Thyroid gland (tissue), 4 donors: Measurements from ENCODE around the gene EHD4. TPM values are rescaled to one million over a fixed set of nuclear protein-coding genes. Genes with fewer than 3 reads are reported as not detected.
A peak's percentile ranks its signal among the peaks of the same experiment; 100 is the strongest.

ENCODE experiments used
- DNase-seq, 2 donors: peaks; one replicate each; pipeline ENCODE4 v3.0.0-alpha.2; 2019
- H3K27ac ChIP-seq, 3 donors: fragments of 200-600 bp; sonication (generic); 1 replicate in 2 of 3; 2 replicates in 1 of 3; pipeline ENCODE4 v1.5.1; 2016 to 2019; ENCODE audit warnings: mild to moderate bottlenecking in 1 of 3, moderate library complexity in 1 of 3
- H3K27me3 ChIP-seq: fragments of 200-600 bp; sonication (generic); one replicate; pipeline ENCODE4 v1.5.1; 2019
- H3K36me3 ChIP-seq, 2 donors: fragments of 200-600 bp; sonication (generic); one replicate each; pipeline ENCODE4 v1.5.1; 2016 to 2019
- H3K4me1 ChIP-seq, 2 donors: fragments of 200-600 bp; sonication (generic); one replicate each; pipeline ENCODE4 v1.5.1; 2017 to 2019
- H3K4me3 ChIP-seq, 3 donors: fragments of 200-600 bp; sonication (generic); replicated peaks in 1 of 3; 1 replicate in 2 of 3; 2 replicates in 1 of 3; pipeline ENCODE4 v1.5.1; 2016; ENCODE audit warnings: mild to moderate bottlenecking in 1 of 3
- H3K9me3 ChIP-seq: fragments of 200-600 bp; sonication (generic); one replicate; pipeline ENCODE4 v1.5.1; 2017
- CTCF ChIP-seq, 6 experiments: fragments of 200-600 bp in 3 of 6; fragments of 450-650 bp in 3 of 6; sonication (generic) in 3 of 6; IDR thresholded peaks; one replicate each; pipeline ENCODE4 v1.5.1; 2016 to 2019; ENCODE audit warnings: antibody characterized with exemption in 6 of 6, mild to moderate bottlenecking in 2 of 6, inconsistent platforms in 1 of 6, moderate library complexity in 1 of 6
- POLR2A ChIP-seq, 2 donors: fragments of 450-650 bp; IDR thresholded peaks; one replicate each; pipeline ENCODE4 v1.6.1; 2017; ENCODE audit warnings: antibody characterized with exemption in 2 of 2, mild to moderate bottlenecking in 2 of 2, moderate library complexity in 1 of 2
- WGBS, 2 donors: methylation state at CpG; one replicate each; pipeline ENCODE4 v1.1.5; 2017; 5-methylcytosine and 5-hydroxymethylcytosine counted together
- intact Hi-C: fragments of 100-400 bp; cut with DNase I; formaldehyde crosslinking; loops from one replicate; pipeline ENCODE4 v1.15.1; 2023
- total RNA-seq, 4 donors: library from RNA; depleted of rRNA; stranded (reverse); fragments of >200 nt; gene quantifications; one replicate each; pipeline ENCODE4 v1.2.3, GENCODE V29; 2016

The EHD4 gene
- total RNA-seq, 4 donors from 2014 or later, result 29.7 to 66.7 (median 37.9) TPM

- TF ChIP-seq CTCF (IDR thresholded peaks at IDR 0.05), result no peak
- TF ChIP-seq POLR2A (IDR thresholded peaks at IDR 0.05), result no peak
- peak overlapping the region; percentile 57 to 78 (median 78) for H3K27ac ChIP-seq
- H3K4me1 ChIP-seq, result peaks cover 18 to 44% of the 10 kb centered on the region in 2 donors
- no peaks in the 10 kb centered on the region for H3K27me3 ChIP-seq
- intact Hi-C loops, result no loop called here
- 39 to 57% methylated on average over 5 of the region's 5 CpGs for WGBS, 2 donors
- DNase-seq, result peak in 1 of 2 donors; percentile 29
- H3K9me3 ChIP-seq, result no peaks in the 10 kb centered on the region
- H3K36me3 ChIP-seq, result peaks cover 6 to 9% of the 10 kb centered on the region in 2 donors
- H3K4me3 ChIP-seq, result no peak overlapping the region
Measured at GRCh38 chr15:41949401-41950126, 22.8 kb downstream of the EHD4 start.

- H3K4me3 ChIP-seq, result no peak overlapping the region
- DNase-seq, result peak in 1 of 2 donors; percentile 21
- peak overlapping the region in 1 of 3 donors; percentile 37 for H3K27ac ChIP-seq
Measured at GRCh38 chr15:41948490-41948889, 23.9 kb downstream of the EHD4 start.

GRCh38 chr15:41946970-41947369 is 25.4 kb downstream of the EHD4 start:
- H3K9me3 ChIP-seq, result no peaks in the 10 kb centered on the region
- intact Hi-C loops, result no loop called here
- no peak overlapping the region for H3K4me3 ChIP-seq
- H3K36me3 ChIP-seq, result peaks cover 0 to 2% of the 10 kb centered on the region in 2 donors
- no peak for TF ChIP-seq CTCF (IDR thresholded peaks at IDR 0.05)
- no peak for TF ChIP-seq POLR2A (IDR thresholded peaks at IDR 0.05)
- H3K27me3 ChIP-seq, result no peaks in the 10 kb centered on the region
- 80 to 86% methylated on average over 2 of the region's 2 CpGs for WGBS, 2 donors
- no peak overlapping the region for H3K27ac ChIP-seq
- no peak for DNase-seq
- H3K4me1 ChIP-seq, result peaks cover 22 to 54% of the 10 kb centered on the region in 2 donors

More at GRCh38 chr15:41948490-41948889, 23.9 kb downstream of the EHD4 start:
- intact Hi-C loops, result no loop called here
- Histone ChIP-seq H3K4me1 (peaks cover 22 to 55% of the 10 kb centered on the region in 2 donors), H3K27me3 (no peaks in the 10 kb centered on the region), H3K9me3 (no peaks in the 10 kb centered on the region), H3K36me3 (peaks cover 6 to 7% of the 10 kb centered on the region in 2 donors)
- 73 to 85% methylated on average over 3 of the region's 3 CpGs for WGBS, 2 donors
- no peak for TF ChIP-seq POLR2A (IDR thresholded peaks at IDR 0.05)
- TF ChIP-seq CTCF (IDR thresholded peaks at IDR 0.05), result no peak

GRCh38 chr15:41945731-41946130 is 26.6 kb downstream of the EHD4 start:
- no peak overlapping the region for H3K27ac ChIP-seq
- no peaks in the 10 kb centered on the region for H3K27me3 ChIP-seq
- DNase-seq, result no peak
- TF ChIP-seq CTCF (IDR thresholded peaks at IDR 0.05) (no peak), POLR2A (IDR thresholded peaks at IDR 0.05) (no peak)
- intact Hi-C loops, result no loop called here
- H3K4me1 ChIP-seq, result peaks cover 17 to 42% of the 10 kb centered on the region in 2 donors
- no peak overlapping the region for H3K4me3 ChIP-seq
- 79 to 83% methylated on average over 11 of the region's 11 CpGs for WGBS, 2 donors
- no peaks in the 10 kb centered on the region for H3K9me3 ChIP-seq
- H3K36me3 ChIP-seq, result no peaks in the 10 kb centered on the region

- intact Hi-C loops, result no loop called here
- no peaks in the 10 kb centered on the region for H3K9me3 ChIP-seq
- WGBS, 2 donors, result 90 to 97% methylated on average over 6 of the region's 6 CpGs
- H3K36me3 ChIP-seq, result peaks cover 0 to 2% of the 10 kb centered on the region in 2 donors
- no peak overlapping the region for H3K27ac ChIP-seq
- no peak for DNase-seq
- no peak overlapping the region for H3K4me3 ChIP-seq
- H3K27me3 ChIP-seq, result no peaks in the 10 kb centered on the region
- H3K4me1 ChIP-seq, result peaks cover 12 to 37% of the 10 kb centered on the region in 2 donors
- no peak for TF ChIP-seq POLR2A (IDR thresholded peaks at IDR 0.05)
- TF ChIP-seq CTCF (IDR thresholded peaks at IDR 0.05), result no peak
Measured at GRCh38 chr15:41945221-41945620, 27.1 kb downstream of the EHD4 start.
